Left lung (tissue), 10 donors: ENCODE results near the gene ETV3. TPM values are rescaled to one million over a fixed set of nuclear protein-coding genes. Genes with fewer than 3 reads are reported as not detected.

Experiments
- ATAC-seq: fragments of 200-7000 bp; cut with Tn5 transposase; one replicate; pipeline ENCODE4 v1.9.1; 2020; ENCODE audit warnings: moderate library complexity
- DNase-seq, 4 donors: peaks; one replicate each; pipeline ENCODE4 v3.0.0-alpha.2; 2013 to 2020
- H3K27ac ChIP-seq, 2 donors: fragments of 200-600 bp; sonication (generic) in 1 of 2; one replicate each; pipeline versions ENCODE4 v1.5.0 to v1.8.0; 2020 to 2021
- H3K27me3 ChIP-seq, 2 donors: fragments of 200-600 bp; sonication (generic) in 1 of 2; one replicate each; pipeline versions ENCODE4 v1.5.0 to v1.8.0; 2020 to 2021
- H3K36me3 ChIP-seq, 2 donors: fragments of 200-600 bp; sonication (generic) in 1 of 2; one replicate each; pipeline versions ENCODE4 v1.5.0 to v1.8.0; 2020 to 2021
- H3K4me1 ChIP-seq, 2 donors: fragments of 200-600 bp; one replicate each; pipeline ENCODE4 v1.8.0; 2021
- H3K4me3 ChIP-seq, 2 donors: fragments of 200-600 bp; sonication (generic) in 1 of 2; one replicate each; pipeline versions ENCODE4 v1.5.0 to v1.8.0; 2020 to 2021; ENCODE audit warnings: mild to moderate bottlenecking in 1 of 2
- H3K9me3 ChIP-seq, 2 donors: fragments of 200-600 bp; sonication (generic) in 1 of 2; one replicate each; pipeline versions ENCODE4 v1.5.0 to v1.8.0; 2020 to 2021
- CTCF ChIP-seq, 2 donors: fragments of 200-600 bp; sonication (generic) in 1 of 2; IDR thresholded peaks; one replicate each; pipeline versions ENCODE4 v1.5.0 to v1.8.0; 2021; ENCODE audit warnings: antibody characterized with exemption in 2 of 2
- intact Hi-C, 2 donors: fragments of 100-400 bp; cut with DNase I; formaldehyde crosslinking; loops; one replicate each; pipeline versions ENCODE4 v1.11.2 to v1.14.2; 2022
- polyA plus RNA-seq, 6 donors: library from polyadenylated mRNA; unstranded; fragments of 120-200 nt; gene quantifications; one replicate each; pipeline ENCODE4 v1.2.1, GENCODE V29; 2013; ENCODE audit not compliant: insufficient read length in 6 of 6
- total RNA-seq, 2 donors: library from RNA; stranded (reverse); fragmentation: NEBNext Ultra II Directional; extraction: Animal tissue kit (Norgen Biotek cat#: 25700); gene quantifications; one replicate each; pipeline ENCODE4 v1.2.1, GENCODE V29; 2021
- donor health status: DM: no; HTN: yes; CAD: no.
- donor health status: DM: no; HTN: no; CAD: no.

The ETV3 gene
- total and polyA plus RNA-seq, 8 donors, result 22.6 to 28.2 (median 25.0) TPM

GRCh38 chr1:157161901-157162300 is 23.7 kb upstream of the ETV3 start:
- Histone ChIP-seq H3K36me3 (no peaks in the 10 kb centered on the region), H3K4me3 (no peak overlapping the region), H3K27me3 (peaks cover 0 to 10% of the 10 kb centered on the region in 2 donors), H3K9me3 (no peaks in the 10 kb centered on the region), H3K4me1 (no peaks in the 10 kb centered on the region), H3K27ac (no peak overlapping the region)
- no peak for ATAC-seq
- no peak for TF ChIP-seq CTCF (IDR thresholded peaks at IDR 0.05)
- intact Hi-C loops, result no loop called here
- DNase-seq, result no peak

- Histone ChIP-seq H3K27ac (no peak overlapping the region), H3K9me3 (no peaks in the 10 kb centered on the region), H3K4me3 (no peak overlapping the region), H3K27me3 (peaks cover 0 to 8% of the 10 kb centered on the region in 2 donors), H3K4me1 (peaks cover 17 to 24% of the 10 kb centered on the region in 2 donors), H3K36me3 (no peaks in the 10 kb centered on the region)
- no peak for ATAC-seq
- no peak for TF ChIP-seq CTCF (IDR thresholded peaks at IDR 0.05)
- intact Hi-C loops, result loop anchor here in 1 of 2 donors (10.0 kb wide), 1 partner anchor 64 kb away; the partner anchor contains the start of gene ETV3L
- DNase-seq, result no peak
Measured at GRCh38 chr1:157158967-157159366, 20.8 kb upstream of the ETV3 start.

GRCh38 chr1:157157501-157158190 is 19.5 kb upstream of the ETV3 start:
- no peak overlapping the region for H3K4me3 ChIP-seq
- no peak for TF ChIP-seq CTCF (IDR thresholded peaks at IDR 0.05)
- DNase-seq (no peak), ATAC-seq (no peak)
- H3K27ac ChIP-seq, result no peak overlapping the region
- no peaks in the 10 kb centered on the region for H3K9me3 ChIP-seq
- no peaks in the 10 kb centered on the region for H3K36me3 ChIP-seq
- peaks cover 21 to 29% of the 10 kb centered on the region in 2 donors for H3K4me1 ChIP-seq
- intact Hi-C loops, result loop anchor here in 1 of 2 donors (10.0 kb wide), 1 partner anchor 63 kb away; the partner anchor contains the start of gene ETV3L
- H3K27me3 ChIP-seq, result peaks cover 0 to 4% of the 10 kb centered on the region in 2 donors

- peaks cover 0 to 4% of the 10 kb centered on the region in 2 donors for H3K27me3 ChIP-seq
- DNase-seq (peak; percentile 71 to 93 (median 78)), ATAC-seq (peak; percentile 87)
- intact Hi-C loops, result loop anchor here in 1 of 2 donors (10.0 kb wide), 1 partner anchor 61 kb away; the partner anchor contains the start of gene ETV3L
- no peaks in the 10 kb centered on the region for H3K9me3 ChIP-seq
- no peak overlapping the region for H3K4me3 ChIP-seq
- peaks cover 21 to 29% of the 10 kb centered on the region in 2 donors for H3K4me1 ChIP-seq
- no peaks in the 10 kb centered on the region for H3K36me3 ChIP-seq
- peak; percentile 96 to 99 for TF ChIP-seq CTCF (IDR thresholded peaks at IDR 0.05)
- no peak overlapping the region for H3K27ac ChIP-seq
Measured at GRCh38 chr1:157156058-157156541, 17.9 kb upstream of the ETV3 start.

- peaks cover 21 to 29% of the 10 kb centered on the region in 2 donors for H3K4me1 ChIP-seq
- no peak overlapping the region for H3K4me3 ChIP-seq
- ATAC-seq, result peak; percentile 8
- H3K27me3 ChIP-seq, result peaks cover 0 to 4% of the 10 kb centered on the region in 2 donors
- intact Hi-C loops, result loop anchor here (2.0 to 10.0 kb wide), 2 partner anchors 61 to 65 kb away; partner anchors contain the start of gene ETV3L (in 1 of the 2)
- H3K9me3 ChIP-seq, result no peaks in the 10 kb centered on the region
- TF ChIP-seq CTCF (IDR thresholded peaks at IDR 0.05), result no peak
- no peak overlapping the region for H3K27ac ChIP-seq
- no peak for DNase-seq
- no peaks in the 10 kb centered on the region for H3K36me3 ChIP-seq
Measured at GRCh38 chr1:157155658-157156057, 17.5 kb upstream of the ETV3 start.
